Measurements from ENCODE around the gene LHFPL3.

- no peak for TF ChIP-seq CTCF (IDR thresholded peaks at IDR 0.05; ENCODE audit: low read length)
- TF ChIP-seq EZH2 (IDR thresholded peaks at IDR 0.05; ENCODE audit: borderline replicate concordance, low read length), result no peak
These were observed 40.3 kb upstream of the LHFPL3 start for GRCh38 chr7:104288137-104288536.

All from OCI-LY1 (cell line).